IMR-90 (cell line): ENCODE results near the gene EML6. TPM values are rescaled to one million over a fixed set of nuclear protein-coding genes. Genes with fewer than 3 reads are reported as not detected.

Experiments
- ATAC-seq: fragments of 200-7000 bp; cut with Tn5 transposase; 2 replicates; pipeline ENCODE4 v1.9.1; 2020; ENCODE audit warnings: low read depth, mild to moderate bottlenecking, moderate library complexity
- BruUV-seq: library from RNA; stranded (reverse); fragments of 400-500 nt; replicated peaks from 2 replicates; lab custom pipeline; 2021; lab: Mats Ljungman, UMichigan
- CTCF ChIA-PET: fragments of 300-600 bp; formaldehyde crosslinking; extraction: SDS; loops from one replicate; lab custom pipeline; 2021; ENCODE audit warnings: antibody characterized with exemption; lab: Yijun Ruan, JAX
- POLR2A ChIA-PET: fragments of 300-600 bp; sonication (Branson Sonifier 250); formaldehyde crosslinking; loops from one replicate; lab custom pipeline; 2022; ENCODE audit warnings: antibody characterized with exemption; ENCODE audit not compliant: unreplicated experiment; lab: Charles Lee
- DNase-seq: peaks from one replicate; pipeline ENCODE4 v3.0.0; 2013
- H2AFZ ChIP-seq: replicated peaks from 2 replicates; pipeline ENCODE3; 2013; ENCODE audit warnings: low read length, mild to moderate bottlenecking; ENCODE audit not compliant: poor library complexity
- H2AK5ac ChIP-seq: 2 replicates; pipeline ENCODE4 v1.6.1; 2013; ENCODE audit warnings: low read depth, low read length, inconsistent platforms
- H2AK9ac ChIP-seq: replicated peaks from 2 replicates; pipeline ENCODE3; 2013; ENCODE audit warnings: mild to moderate bottlenecking, low read depth, low read length, moderate library complexity; ENCODE audit not compliant: poor library complexity
- H2BK120ac ChIP-seq: 2 replicates; pipeline ENCODE4 v1.6.1; 2013; ENCODE audit warnings: low read depth, low read length, inconsistent platforms
- H2BK15ac ChIP-seq: 3 replicates; pipeline ENCODE4 v1.6.1; 2013; ENCODE audit warnings: low read depth, low read length, inconsistent platforms
- H2BK20ac ChIP-seq: 2 replicates; pipeline ENCODE4 v1.6.1; 2013; ENCODE audit warnings: low read depth, mild to moderate bottlenecking, inconsistent platforms, low read length, moderate library complexity
- H2BK5ac ChIP-seq: 2 replicates; pipeline ENCODE4 v1.6.1; 2013; ENCODE audit warnings: mild to moderate bottlenecking, low read depth, low read length, inconsistent platforms; ENCODE audit not compliant: poor library complexity, severe bottlenecking
- H3K14ac ChIP-seq: replicated peaks from 2 replicates; pipeline ENCODE4 v1.6.1; 2013; ENCODE audit warnings: low read depth, low read length, inconsistent platforms
- H3K18ac ChIP-seq: 2 replicates; pipeline ENCODE4 v1.6.1; 2013; ENCODE audit warnings: low read depth, low read length, control low read depth
- H3K23ac ChIP-seq: 2 replicates; pipeline ENCODE4 v1.6.1; 2013; ENCODE audit warnings: low read depth, low read length, inconsistent platforms
- H3K27ac ChIP-seq: 2 replicates; pipeline ENCODE4 v1.5.1; 2013; ENCODE audit warnings: mild to moderate bottlenecking, control low read depth, low read length; ENCODE audit not compliant: insufficient read depth
- H3K27me3 ChIP-seq: 2 replicates; pipeline ENCODE4 v1.6.1; 2013; ENCODE audit warnings: low read length; ENCODE audit not compliant: control insufficient read depth, insufficient read depth
- H3K36me3 ChIP-seq: 2 replicates; pipeline ENCODE4 v1.6.1; 2013; ENCODE audit warnings: low read length, mixed read lengths; ENCODE audit not compliant: control insufficient read depth, insufficient read depth
- H3K4ac ChIP-seq: 2 replicates; pipeline ENCODE4 v1.6.1; 2013; ENCODE audit warnings: low read depth, low read length, inconsistent platforms
- H3K4me1 ChIP-seq: 2 replicates; pipeline ENCODE4 v1.6.1; 2013; ENCODE audit warnings: low read length, mixed read lengths; ENCODE audit not compliant: control insufficient read depth, insufficient read depth
- H3K4me2 ChIP-seq: 2 replicates; pipeline ENCODE4 v1.6.1; 2013; ENCODE audit warnings: low read depth, mild to moderate bottlenecking, control low read depth, low read length, moderate library complexity
- H3K4me3 ChIP-seq: 2 replicates; pipeline ENCODE4 v1.5.1; 2013; ENCODE audit warnings: low read depth, mild to moderate bottlenecking, control low read depth, low read length, moderate library complexity; ENCODE audit not compliant: insufficient read depth
- H3K56ac ChIP-seq: 2 replicates; pipeline ENCODE4 v1.6.1; 2013; ENCODE audit warnings: low read length, inconsistent platforms; ENCODE audit not compliant: insufficient read depth; ENCODE audit errors: extremely low read depth
- H3K79me1 ChIP-seq, 2 experiments: 2 replicates each; pipeline ENCODE4 v1.6.1; 2013; ENCODE audit warnings: low read length in 2 of 2, inconsistent platforms in 1 of 2, low read depth in 1 of 2
- H3K9ac ChIP-seq: 2 replicates; pipeline ENCODE4 v1.6.1; 2013; ENCODE audit warnings: low read depth, low read length, control low read depth
- H3K9me1 ChIP-seq: 2 replicates; pipeline ENCODE4 v1.6.1; 2013; ENCODE audit warnings: low read length, inconsistent platforms; ENCODE audit not compliant: insufficient read depth
- H3K9me3 ChIP-seq: 2 replicates; pipeline ENCODE4 v1.6.1; 2013; ENCODE audit warnings: low read length; ENCODE audit not compliant: control insufficient read depth, insufficient read depth
- H4K20me1 ChIP-seq: 2 replicates; pipeline ENCODE4 v1.6.1; 2013; ENCODE audit warnings: low read length, inconsistent platforms; ENCODE audit not compliant: insufficient read depth
- H4K5ac ChIP-seq: 2 replicates; pipeline ENCODE4 v1.6.1; 2013; ENCODE audit warnings: mild to moderate bottlenecking, low read depth, low read length, control low read depth
- H4K8ac ChIP-seq, 2 experiments: 2 replicates each; pipeline ENCODE4 v1.6.1; 2013; ENCODE audit warnings: low read depth in 2 of 2, low read length in 2 of 2, control low read depth in 1 of 2, inconsistent platforms in 1 of 2
- H4K91ac ChIP-seq: 2 replicates; pipeline ENCODE4 v1.6.1; 2013; ENCODE audit warnings: low read depth, low read length, inconsistent platforms; ENCODE audit not compliant: insufficient read depth
- MAZ ChIP-seq: IDR thresholded peaks from 2 replicates; pipeline ENCODE4 v1.6.1; 2012; ENCODE audit warnings: low read depth, mild to moderate bottlenecking, low read length, improper control_type of control experiment, moderate library complexity, borderline replicate concordance
- WGBS, 2 experiments: methylation state at CpG; one replicate each; pipeline versions ENCODE4 v1.1.5 to v1.1.7; 2013; ENCODE audit warnings: missing lambda C conversion rate in 2 of 2; ENCODE audit not compliant: insufficient read length in 1 of 2; ENCODE audit errors: extremely low coverage in 2 of 2; 5-methylcytosine and 5-hydroxymethylcytosine counted together
- dilution Hi-C: fragments of 300-500 bp; cut with HindIII; formaldehyde crosslinking; loops from one replicate; pipeline ENCODE4 v1.14.3; 2018; ENCODE audit warnings: low sequenced_read_pairs; ENCODE audit not compliant: unreplicated experiment
- in situ Hi-C: fragments of 300-500 bp; cut with MboI; formaldehyde crosslinking; loops from 3 replicates; pipeline ENCODE4 v1.14.3; 2019; ENCODE audit warnings: low sequenced_read_pairs, inconsistent platforms, mixed read lengths
- intact Hi-C: fragments of 100-400 bp; cut with micrococcal nuclease; formaldehyde crosslinking; loops from 2 replicates; pipeline ENCODE4 v1.10.0; 2022
- polyA plus RNA-seq, 3 experiments: library from polyadenylated mRNA; depleted of rRNA; stranded (reverse); fragments of >200 nt; gene quantifications; 2 replicates each; pipeline ENCODE4 v1.2.3, GENCODE V29; 2012; ENCODE audit warnings: low replicate concordance in 1 of 3
- total RNA-seq: library from RNA; depleted of rRNA; stranded (reverse); fragments of >200 nt; gene quantifications from 2 replicates; pipeline ENCODE4 v1.2.3, GENCODE V29; 2012
- TF ChIP-seq, protein P1 (sequence below): fragments of 150-350 bp; IDR thresholded peaks from 2 replicates; pipeline ENCODE4 v1.6.1; 2017; ENCODE audit warnings: mild to moderate bottlenecking, antibody characterized with exemption, low read length, low read depth

EML6 gene
- total and polyA plus RNA-seq, 2 of the 4 experiments (the other 2 are of a cell fraction), result 0.18 to 0.19 TPM

DNA sequence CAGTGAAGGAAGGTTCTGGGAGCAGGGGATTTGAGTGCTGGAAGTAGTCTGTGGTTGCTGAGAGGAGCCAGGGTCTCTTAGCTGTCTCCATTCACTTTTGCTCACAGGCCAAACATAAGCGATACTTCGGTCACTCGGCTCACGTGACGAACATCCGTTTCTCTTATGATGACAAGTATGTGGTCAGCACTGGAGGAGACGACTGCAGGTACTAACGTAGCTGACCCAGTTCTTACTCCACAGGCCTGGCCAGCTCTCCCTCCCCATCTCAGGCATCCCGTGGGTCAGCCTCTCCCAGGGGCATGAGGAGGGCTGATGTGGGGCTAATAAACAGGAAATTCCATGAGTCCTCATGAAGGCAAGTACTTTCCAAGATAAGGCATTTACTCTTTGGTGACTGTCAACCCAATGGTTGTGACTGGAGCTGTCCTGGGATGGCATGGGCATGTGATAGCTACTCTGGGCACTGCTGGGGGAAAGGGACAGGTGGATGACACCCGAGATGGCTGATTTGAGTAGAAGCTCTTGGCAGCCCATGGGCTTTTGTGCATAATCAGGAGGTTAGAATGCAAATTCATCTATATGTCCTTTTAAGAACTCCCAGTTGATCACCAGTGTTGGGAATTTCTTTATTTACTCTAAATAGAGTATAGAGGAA, 245.2 kb downstream of the EML6 start:
- in situ Hi-C loops (no loop called here), dilution Hi-C loops (no loop called here), intact Hi-C loops (no loop called here)
- no peak overlapping the region for H2BK20ac ChIP-seq
- no peak overlapping the region for H2AK9ac ChIP-seq
- H3K23ac ChIP-seq, result no peak overlapping the region
- ChIA-PET CTCF (interaction anchor here (1.2 kb wide), 1 partner anchor 69 kb away, joined by 3 read pairs; no protein-coding TSS in a partner anchor), POLR2A (interaction anchor here (0.6 kb wide), 1 partner anchor 8 kb away, joined by 3 read pairs; no protein-coding TSS in a partner anchor)
- TF ChIP-seq, protein P1, sequence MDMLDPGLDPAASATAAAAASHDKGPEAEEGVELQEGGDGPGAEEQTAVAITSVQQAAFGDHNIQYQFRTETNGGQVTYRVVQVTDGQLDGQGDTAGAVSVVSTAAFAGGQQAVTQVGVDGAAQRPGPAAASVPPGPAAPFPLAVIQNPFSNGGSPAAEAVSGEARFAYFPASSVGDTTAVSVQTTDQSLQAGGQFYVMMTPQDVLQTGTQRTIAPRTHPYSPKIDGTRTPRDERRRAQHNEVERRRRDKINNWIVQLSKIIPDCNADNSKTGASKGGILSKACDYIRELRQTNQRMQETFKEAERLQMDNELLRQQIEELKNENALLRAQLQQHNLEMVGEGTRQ, result 0 out of 2 replicates have a peak, but pooled peaks have one; percentile 6
- TF ChIP-seq MAZ, result no peak
- DNase-seq, result no peak
- H2AFZ ChIP-seq, result no peak overlapping the region
- BruUV-seq, result no TSS peak
- H2BK5ac ChIP-seq, result no peak overlapping the region
- no peaks in the 10 kb centered on the region for H3K9me3 ChIP-seq
- no peak overlapping the region for H4K91ac ChIP-seq
- H3K9me1 ChIP-seq, result peaks cover 44% of the 10 kb centered on the region
- peaks cover 32% of the 10 kb centered on the region for H3K36me3 ChIP-seq
- peaks cover 6% of the 10 kb centered on the region; the same call in 1 of the 2 replicates for H3K4me1 ChIP-seq
- peaks cover 77% of the 10 kb centered on the region for H4K20me1 ChIP-seq
- H4K8ac ChIP-seq, result peak overlapping the region in 1 of 2 experiments; percentile 39; a peak in 1 of 4 replicates
- no peak overlapping the region for H3K18ac ChIP-seq
- no peak overlapping the region for H3K14ac ChIP-seq
- no peak overlapping the region for H3K9ac ChIP-seq
- no peak overlapping the region for H4K5ac ChIP-seq
- no peak overlapping the region for H3K56ac ChIP-seq
- H3K79me1 ChIP-seq, result peaks cover 47 to 86% of the 10 kb centered on the region in 2 experiments
- H2AK5ac ChIP-seq, result no peak overlapping the region
- WGBS, 2 experiments, result no CpG with 5 or more reads among the region's 10 CpGs
- H3K27me3 ChIP-seq, result no peaks in the 10 kb centered on the region
- H3K27ac ChIP-seq, result no peak overlapping the region
- no peak overlapping the region for H3K4me2 ChIP-seq
- no peak overlapping the region for H2BK120ac ChIP-seq
- ATAC-seq, result no peak
- H2BK15ac ChIP-seq, result no peak overlapping the region
- H3K4me3 ChIP-seq, result no peak overlapping the region
- no peak overlapping the region for H3K4ac ChIP-seq
